NCI-H1436 (cell line): ENCODE data around the gene TUBGCP6.

Source experiments
- DNase-seq: peaks from one replicate; lab custom pipeline; 2025; lab: John Stamatoyannopoulos, UW

TUBGCP6 gene

DNA sequence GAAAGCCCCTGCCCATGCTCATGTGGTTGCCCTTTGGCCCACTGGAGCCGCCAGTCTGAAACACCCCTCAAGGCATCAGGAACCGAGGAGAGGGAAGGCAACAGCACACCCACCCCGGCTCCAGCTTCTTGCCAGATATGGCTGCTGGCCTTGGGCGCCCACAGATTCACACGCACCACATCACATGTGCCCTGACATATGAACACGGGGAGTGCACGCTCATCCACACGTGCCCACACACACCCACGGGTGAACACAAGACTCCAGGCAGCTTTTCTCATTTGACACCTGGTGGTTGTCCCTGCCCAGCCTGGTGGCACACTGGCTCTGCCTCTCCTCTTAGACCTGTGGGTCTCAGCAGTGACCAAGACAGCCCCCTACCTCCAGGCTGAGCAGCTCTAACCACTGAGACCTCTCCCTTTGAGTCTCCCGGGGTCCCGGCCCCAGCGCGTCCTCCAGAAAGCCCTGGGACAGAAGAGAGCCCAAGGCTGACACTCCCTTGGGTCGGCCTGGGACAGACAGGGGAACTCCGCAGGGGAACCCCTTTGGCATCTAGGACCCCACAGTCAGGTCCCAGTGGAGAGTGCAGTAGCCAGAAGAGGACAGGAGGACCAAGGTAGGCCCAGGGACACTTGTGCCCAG is 19.4 kb upstream of the TUBGCP6 start:
- DNase-seq: no peak

DNA sequence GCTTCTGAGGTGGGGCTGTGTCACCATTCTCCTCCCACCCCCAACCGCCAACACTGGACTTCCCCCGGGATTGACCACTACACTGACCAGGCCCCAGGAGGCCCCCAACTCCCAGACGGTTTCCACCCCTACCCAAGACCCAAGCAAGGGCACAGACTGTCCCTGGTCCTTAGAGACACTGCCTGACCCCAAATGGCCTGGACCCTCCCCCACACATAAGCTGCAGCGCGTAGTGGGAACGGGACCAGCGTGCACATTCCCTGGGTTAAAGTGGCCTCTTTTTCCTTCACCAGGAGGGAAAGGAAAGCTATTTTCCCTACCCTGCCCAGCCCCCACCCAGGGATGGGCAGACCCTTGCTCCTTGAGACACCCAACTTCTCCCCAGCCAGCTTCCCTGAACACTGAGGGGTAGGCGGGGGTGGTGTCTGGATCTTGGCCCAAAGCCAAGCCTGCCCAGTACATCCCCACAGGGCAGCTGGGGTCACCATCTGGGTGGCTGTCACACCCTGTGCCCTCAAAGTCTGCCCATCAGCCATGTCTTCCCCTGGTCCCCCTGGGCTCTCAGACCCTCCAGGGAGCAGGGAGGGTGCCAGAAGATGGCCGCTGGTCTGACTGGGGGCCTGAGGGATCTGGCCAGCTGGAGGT is 18.3 kb upstream of the TUBGCP6 start:
- no peak for DNase-seq

GRCh38 chr22:50262460-50262911 is 17.7 kb upstream of the TUBGCP6 start:
- DNase-seq: no peak

GRCh38 chr22:50261615-50262459 is 17.0 kb upstream of the TUBGCP6 start, which contains the start of gene MAPK12:
Gene MAPK12, minus strand, starts transcription at chr22:50261683. Its CDS starts 174 bp downstream, at chr22:50261509.
- DNase-seq: no peak

DNA sequence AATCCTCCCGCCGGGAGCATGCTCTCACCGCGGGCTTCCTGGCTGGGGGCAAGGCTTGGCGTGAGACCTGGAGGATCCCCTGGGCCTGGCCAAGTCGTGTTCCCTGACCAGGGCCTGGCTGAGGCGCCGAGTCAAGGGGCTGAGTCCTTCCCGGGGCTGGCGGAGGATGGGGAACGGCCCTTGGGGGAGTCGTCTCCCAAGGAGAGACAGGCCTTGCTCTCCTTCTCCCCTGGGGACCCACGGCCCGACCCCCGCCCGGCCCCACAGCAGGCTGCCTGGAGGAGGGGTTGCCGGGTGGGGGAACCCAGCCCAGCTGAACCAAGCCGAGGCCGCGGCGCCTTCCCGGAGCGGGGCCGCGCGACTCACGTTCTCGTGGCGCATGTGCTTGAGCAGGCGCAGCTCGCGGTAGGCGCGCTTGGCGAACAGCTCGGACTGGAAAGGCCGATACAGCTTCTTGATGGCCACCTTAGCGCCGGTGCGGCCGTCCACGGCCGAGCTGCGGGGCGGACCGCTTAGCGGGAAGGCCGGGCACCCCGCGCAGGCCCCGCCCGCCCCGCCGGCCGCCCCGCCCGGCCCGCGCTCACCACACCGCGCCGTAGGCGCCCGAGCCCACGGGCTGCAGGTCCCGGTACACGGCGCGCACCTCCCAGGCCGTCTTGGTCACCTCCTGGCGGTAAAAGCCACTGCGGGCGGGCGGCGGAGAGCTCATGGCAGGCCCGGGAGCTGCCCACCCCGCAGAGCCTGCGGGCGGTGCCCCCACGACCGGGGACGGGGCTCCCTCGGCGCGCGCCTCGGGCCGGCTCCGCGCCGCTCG is 16.2 kb upstream of the TUBGCP6 start:
- DNase-seq: peak; percentile 41

GRCh38 chr22:50260434-50260800 is 15.6 kb upstream of the TUBGCP6 start:
- DNase-seq: no peak

GRCh38 chr22:50259302-50259701 is 14.5 kb upstream of the TUBGCP6 start:
- no peak for DNase-seq

DNA sequence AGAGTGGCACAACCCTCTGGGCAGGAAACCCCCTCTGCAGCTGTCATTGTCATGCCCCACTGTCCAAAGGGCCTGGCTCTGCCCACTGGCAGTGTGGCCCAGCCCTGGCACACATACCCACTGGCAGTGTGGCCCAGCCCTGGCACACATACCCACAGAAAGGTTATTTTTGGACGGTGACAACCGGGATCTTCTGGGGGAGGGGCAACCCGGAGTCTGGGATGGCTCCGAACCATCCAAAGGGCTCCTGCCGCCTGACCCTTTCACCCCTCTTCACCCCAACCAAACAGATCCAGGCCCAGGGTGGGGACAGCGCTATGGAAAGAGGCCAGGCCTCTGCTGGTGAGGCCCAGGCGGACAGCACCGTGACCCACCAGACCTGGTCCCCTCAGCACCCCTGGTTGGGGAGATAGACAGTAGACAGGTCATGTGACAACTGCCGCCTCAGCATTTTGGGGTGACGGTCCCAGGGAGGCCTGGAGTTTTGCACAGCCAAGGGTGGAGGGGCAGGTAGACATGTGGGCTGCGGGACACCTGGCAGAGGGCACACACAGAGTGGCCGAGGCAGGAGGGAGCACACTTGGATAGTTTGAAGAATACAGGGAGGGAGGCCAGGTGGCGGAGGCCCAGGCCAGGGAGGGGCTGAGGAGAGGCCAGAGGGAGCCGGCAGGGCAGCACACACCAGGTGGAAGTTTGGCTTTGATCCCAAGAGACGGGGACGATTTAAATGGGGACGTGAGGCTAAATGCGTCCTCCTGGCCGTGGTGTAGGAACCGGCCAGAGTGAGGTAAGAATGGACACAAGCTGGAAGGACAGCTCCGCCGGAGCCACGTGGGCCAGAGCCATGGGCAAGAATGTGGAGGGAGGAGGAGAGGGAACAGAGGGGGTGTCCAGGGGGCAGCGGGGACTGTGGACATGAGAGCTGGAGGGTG is 13.8 kb upstream of the TUBGCP6 start:
- no peak for DNase-seq

- no peak for DNase-seq
Measured at GRCh38 chr22:50257451-50258360, 12.9 kb upstream of the TUBGCP6 start.

DNA sequence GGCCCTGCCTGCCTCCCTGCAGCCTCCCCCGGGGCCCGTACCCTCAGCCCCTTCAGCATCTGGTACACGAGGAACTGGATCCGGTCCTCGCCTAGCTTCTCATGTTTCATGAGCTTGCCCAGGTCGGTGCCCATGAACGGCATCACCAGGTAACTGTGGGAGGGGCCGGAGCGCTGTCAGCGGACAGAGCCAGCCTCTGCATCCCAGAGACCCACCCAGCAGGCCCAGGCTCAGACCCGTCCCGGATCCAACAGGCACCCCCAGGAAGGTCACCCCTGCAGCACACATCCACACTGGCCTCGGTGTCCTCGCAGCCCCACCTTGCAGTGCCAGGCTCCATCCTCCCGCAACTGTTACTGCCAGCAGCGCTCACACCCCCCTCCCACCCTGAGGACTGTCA is 12.2 kb upstream of the TUBGCP6 start:
- no peak for DNase-seq

DNA sequence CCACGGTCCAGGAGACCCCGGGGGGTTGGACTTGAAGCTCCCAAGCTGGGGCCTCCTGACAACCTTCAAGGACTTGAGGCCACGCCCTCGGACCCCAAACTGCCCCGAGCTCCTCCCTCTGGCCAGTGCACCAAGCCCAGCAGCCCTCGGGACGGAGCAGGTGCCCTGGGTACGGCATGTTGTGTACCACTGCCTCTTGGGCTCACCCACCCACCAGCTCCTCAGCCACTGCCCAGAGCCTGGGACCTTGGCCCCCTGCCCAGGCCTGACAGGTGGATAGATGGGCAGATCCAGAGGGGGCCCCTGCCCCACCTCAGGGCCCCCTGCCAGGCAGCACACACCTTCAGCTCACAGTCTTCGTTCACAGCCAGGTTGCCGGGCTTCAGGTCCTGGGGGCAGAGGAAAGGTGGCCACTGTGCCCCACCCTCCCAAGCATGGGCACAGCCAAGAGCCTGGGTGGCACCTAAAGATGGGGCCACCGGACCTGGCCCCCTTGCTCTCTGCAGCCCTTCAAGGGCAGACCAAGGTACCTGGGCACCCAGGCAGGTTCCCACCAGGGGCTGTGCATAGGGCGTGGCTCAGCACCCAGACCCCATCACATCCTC is 11.5 kb upstream of the TUBGCP6 start:
- DNase-seq: no peak

GRCh38 chr22:50255607-50256006 is 10.8 kb upstream of the TUBGCP6 start:
- no peak for DNase-seq

GRCh38 chr22:50255099-50255498 is 10.3 kb upstream of the TUBGCP6 start:
- DNase-seq: no peak

DNA sequence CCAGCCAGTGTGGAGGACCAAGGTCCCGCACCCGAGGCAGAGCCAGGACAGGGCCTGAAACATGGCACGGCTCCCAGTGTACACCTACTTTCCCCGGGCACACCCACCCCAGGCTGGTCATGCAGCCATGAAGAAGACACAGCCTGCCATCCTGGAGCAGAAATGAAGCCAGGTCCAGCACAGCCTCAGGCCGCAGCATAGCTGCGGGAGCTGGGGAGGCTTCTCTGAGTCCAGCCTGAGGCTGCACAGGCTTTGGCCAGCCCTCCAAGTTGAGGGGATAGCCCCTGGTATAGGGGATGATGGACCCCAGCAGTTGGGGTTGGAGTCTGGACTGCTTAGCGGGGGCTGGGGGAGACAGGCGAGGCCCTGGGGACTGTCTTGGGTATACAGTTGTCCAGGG is 9.1 kb upstream of the TUBGCP6 start:
- DNase-seq: no peak

DNA sequence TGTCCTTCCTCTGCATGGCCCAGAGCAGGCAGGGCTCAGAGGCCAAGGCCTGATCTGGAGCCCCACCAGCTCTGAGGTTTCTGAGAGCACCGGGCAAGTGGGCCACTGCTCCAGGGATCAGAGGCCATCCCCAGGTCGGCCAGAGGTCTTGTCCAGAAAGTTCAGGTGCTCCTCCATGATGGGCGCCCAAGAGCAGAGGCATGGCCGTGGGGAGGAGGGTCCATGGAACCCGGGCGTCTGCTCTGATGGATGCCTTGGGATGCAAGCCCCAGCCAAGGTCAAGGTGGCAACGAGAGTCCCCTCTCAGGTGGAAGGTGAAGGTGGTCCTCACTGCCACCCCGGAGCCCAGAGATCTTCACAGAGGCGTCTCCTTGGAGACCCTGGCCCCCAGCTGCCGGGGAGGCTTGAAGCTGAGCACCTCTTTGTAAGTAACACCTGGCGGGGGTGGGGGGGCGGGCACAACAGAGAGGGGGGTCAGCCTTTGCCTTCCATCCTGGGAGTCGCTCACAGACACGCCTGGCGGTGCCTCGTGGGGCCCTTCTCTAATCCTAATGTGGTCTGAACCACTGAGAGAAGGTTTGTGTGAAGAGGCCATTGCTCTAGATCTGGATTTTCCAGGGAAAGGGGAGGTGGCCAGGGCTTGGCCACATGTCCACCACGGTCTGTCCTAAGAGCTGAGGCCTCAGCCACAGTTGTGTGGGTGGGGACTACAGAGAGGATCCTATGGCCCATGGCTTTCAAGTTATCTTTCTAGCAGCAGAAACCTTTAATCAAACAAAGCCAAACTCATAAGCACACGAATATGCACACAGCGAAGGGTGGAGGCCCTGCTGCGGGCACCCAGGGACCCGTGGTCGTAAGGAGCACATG is 8.5 kb upstream of the TUBGCP6 start:
- no peak for DNase-seq

DNA sequence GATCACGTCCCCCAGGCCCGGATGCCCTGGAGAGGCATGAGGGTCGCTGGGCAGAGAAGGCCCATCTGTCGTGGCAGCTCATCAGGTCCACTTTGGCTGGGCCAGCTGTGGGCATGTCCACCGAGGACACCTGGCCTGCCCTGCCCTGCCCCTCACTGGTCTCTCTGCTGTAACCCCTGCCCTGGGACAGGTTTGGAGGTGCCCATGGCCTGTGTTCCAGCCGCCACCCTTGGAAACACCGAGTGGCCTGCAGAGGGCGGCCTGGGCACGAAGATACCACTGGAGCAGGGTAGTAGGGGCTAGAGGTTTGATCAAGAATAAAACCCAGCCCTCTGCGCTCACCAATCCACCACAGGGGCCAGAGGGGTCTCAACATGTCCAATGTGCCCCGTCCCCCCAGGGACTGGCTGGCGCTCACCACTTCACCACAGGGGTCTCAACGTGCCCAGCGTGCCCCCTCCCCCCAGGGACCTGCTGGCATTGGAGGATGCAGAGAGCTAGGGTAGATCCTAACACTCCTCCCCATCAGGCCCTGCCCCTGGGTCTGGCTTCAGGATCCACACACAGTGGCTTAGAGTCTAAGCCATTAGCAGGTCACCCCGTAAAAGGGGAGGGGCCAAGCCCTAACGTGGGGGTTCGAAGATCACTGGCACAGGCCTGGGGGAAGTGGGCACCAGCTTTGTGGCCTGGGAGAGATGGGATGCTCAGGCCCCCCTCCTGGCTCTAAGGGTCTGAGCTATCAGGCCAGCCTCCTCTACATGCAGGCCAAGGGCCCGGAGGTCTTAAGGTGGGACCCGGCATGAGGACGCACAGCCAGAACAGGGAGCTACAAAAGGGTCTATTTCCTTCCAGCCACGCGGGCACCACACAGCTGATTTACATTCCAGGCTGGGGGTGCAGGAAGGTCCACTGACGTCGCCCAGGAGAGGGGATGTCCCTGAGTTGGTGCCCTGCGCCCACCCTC is 7.5 kb upstream of the TUBGCP6 start:
- DNase-seq: peak; percentile 38

DNA sequence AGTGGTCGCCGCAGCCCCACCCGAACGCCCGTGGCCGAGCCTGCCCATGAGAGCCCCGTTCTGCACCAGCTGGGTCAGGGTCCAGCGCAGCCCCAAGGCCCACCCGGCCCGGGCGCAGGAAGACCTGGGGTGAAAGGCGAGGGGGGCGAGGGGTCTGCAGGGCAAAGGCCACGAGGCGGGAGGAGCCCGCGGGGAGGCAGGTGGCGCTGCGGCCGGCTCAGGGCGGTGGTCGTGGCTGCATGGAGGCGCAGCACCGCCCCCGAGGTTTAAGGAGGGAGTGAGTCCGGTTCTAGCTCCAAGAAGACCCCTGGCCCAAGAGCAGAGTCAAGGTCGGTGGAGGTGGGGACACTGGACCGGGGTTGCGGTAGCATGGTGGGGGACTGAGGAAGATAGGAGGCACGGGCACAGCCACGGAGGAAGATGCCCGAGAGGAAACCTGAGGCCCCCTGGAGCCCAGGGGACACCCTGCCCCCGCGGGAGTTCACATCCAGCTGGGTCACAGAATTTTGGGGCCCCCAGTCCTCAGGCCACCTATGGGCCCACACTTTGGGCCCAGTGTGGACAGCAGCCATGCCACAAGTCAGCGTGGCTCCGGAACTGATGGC is 6.8 kb upstream of the TUBGCP6 start:
- no peak for DNase-seq
